Measurements from ENCODE around the gene CNOT4.
"Not testable (repeated sequence)": the region's sequence is repeated elsewhere in the genome, so short reads cannot be mapped to it uniquely, and the experiment has no call there.

CNOT4 gene

GRCh38 chr7:135480966-135481597, 28.8 kb downstream of the CNOT4 start:
- H3K27me3 Mint-ChIP-seq (ENCODE audit: low read depth, poor library complexity): no peaks in the 10 kb centered on the region
- peaks cover 7% of the 10 kb centered on the region for H3K9me3 Mint-ChIP-seq
- peaks cover 40% of the 10 kb centered on the region for H3K36me3 Mint-ChIP-seq (ENCODE audit: low read depth)
- no peak for DNase-seq
- H3K4me1 Mint-ChIP-seq: no peaks in the 10 kb centered on the region
- no peak for TF ChIP-seq CTCF (IDR thresholded peaks at IDR 0.05)
- no peak overlapping the region for H3K27ac Mint-ChIP-seq
- no peak overlapping the region for H3K4me3 Mint-ChIP-seq

GRCh38 chr7:135475521-135475920, 34.4 kb downstream of the CNOT4 start:
- Mint-ChIP-seq H3K4me1 (no peaks in the 10 kb centered on the region), H3K36me3 (ENCODE audit: low read depth) (peaks cover 18% of the 10 kb centered on the region), H3K9me3 (no peaks in the 10 kb centered on the region), H3K27ac (peak overlapping the region; percentile 43), H3K4me3 (no peak overlapping the region), H3K27me3 (ENCODE audit: low read depth, poor library complexity) (peaks cover 3% of the 10 kb centered on the region)
- TF ChIP-seq CTCF (IDR thresholded peaks at IDR 0.05): no peak
- DNase-seq: no peak

GRCh38 chr7:135469705-135470104, 40.2 kb downstream of the CNOT4 start:
- H3K4me3 Mint-ChIP-seq; H3K4me1 Mint-ChIP-seq; H3K27ac Mint-ChIP-seq; H3K9me3 Mint-ChIP-seq; DNase-seq; H3K27me3 Mint-ChIP-seq (ENCODE audit: low read depth, poor library complexity): not testable (repeated sequence)
- peaks cover 27% of the 10 kb centered on the region for H3K36me3 Mint-ChIP-seq (ENCODE audit: low read depth)

GRCh38 chr7:135467207-135467711, 42.6 kb downstream of the CNOT4 start:
- Mint-ChIP-seq H3K4me1 (no peaks in the 10 kb centered on the region), H3K4me3 (no peak overlapping the region), H3K36me3 (ENCODE audit: low read depth) (peaks cover 50% of the 10 kb centered on the region), H3K9me3 (peaks cover 24% of the 10 kb centered on the region), H3K27me3 (ENCODE audit: low read depth, poor library complexity) (no peaks in the 10 kb centered on the region), H3K27ac (no peak overlapping the region)
- no peak for DNase-seq
- TF ChIP-seq CTCF (IDR thresholded peaks at IDR 0.05): no peak

GRCh38 chr7:135466442-135467206, 43.3 kb downstream of the CNOT4 start:
- H3K4me3 Mint-ChIP-seq: no peak overlapping the region
- no peaks in the 10 kb centered on the region for H3K27me3 Mint-ChIP-seq (ENCODE audit: low read depth, poor library complexity)
- peaks cover 55% of the 10 kb centered on the region for H3K36me3 Mint-ChIP-seq (ENCODE audit: low read depth)
- TF ChIP-seq CTCF (IDR thresholded peaks at IDR 0.05): no peak
- H3K27ac Mint-ChIP-seq: no peak overlapping the region
- DNase-seq: no peak
- no peaks in the 10 kb centered on the region for H3K4me1 Mint-ChIP-seq
- peaks cover 24% of the 10 kb centered on the region for H3K9me3 Mint-ChIP-seq

- TF ChIP-seq CTCF (IDR thresholded peaks at IDR 0.05): no peak
- H3K4me3 Mint-ChIP-seq: no peak overlapping the region
- H3K36me3 Mint-ChIP-seq (ENCODE audit: low read depth): peaks cover 48% of the 10 kb centered on the region
- H3K9me3 Mint-ChIP-seq: peaks cover 24% of the 10 kb centered on the region
- no peak overlapping the region for H3K27ac Mint-ChIP-seq
- DNase-seq: no peak
- no peaks in the 10 kb centered on the region for H3K27me3 Mint-ChIP-seq (ENCODE audit: low read depth, poor library complexity)
- peaks cover 19% of the 10 kb centered on the region for H3K4me1 Mint-ChIP-seq
Measured at GRCh38 chr7:135463908-135464307, 46.0 kb downstream of the CNOT4 start.
